GM12892 (cell line): ENCODE measurements around the gene SLAMF1.

ENCODE experiments used
- POLR2A ChIP-seq: IDR thresholded peaks from 2 replicates; pipeline ENCODE4 v1.6.1; 2011; ENCODE audit warnings: low read depth, low read length, control low read depth
- POLR2AphosphoS5 ChIP-seq: IDR thresholded peaks from 2 replicates; pipeline ENCODE4 v1.6.1; 2011; ENCODE audit warnings: low read depth, low read length, control low read depth

DNA sequence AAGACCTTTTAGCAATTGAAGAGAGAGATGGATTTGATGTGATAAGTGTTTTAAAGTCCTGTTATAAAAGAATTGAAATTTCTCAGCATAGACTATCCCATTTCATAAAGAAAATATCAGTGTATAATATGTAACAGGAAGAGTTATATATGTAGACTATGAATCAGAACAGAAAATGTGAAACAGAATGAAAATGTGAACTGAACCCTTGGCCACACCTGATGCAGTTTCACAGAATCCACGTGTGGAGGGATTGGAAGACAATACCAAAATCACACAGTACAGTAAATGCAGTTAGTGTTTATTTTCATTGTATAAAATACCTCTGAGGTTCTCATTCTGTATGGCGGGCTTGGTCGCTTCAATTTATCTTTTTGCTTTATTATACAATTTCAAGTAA is 9.9 kb upstream of the SLAMF1 start:
- TF ChIP-seq POLR2A (no peak), POLR2AphosphoS5 (no peak)
